Prostate gland (tissue), 2 donors: ENCODE measurements around the gene PRRT1.

Source experiments
- POLR2A ChIP-seq: fragments of 450-650 bp; IDR thresholded peaks from one replicate; pipeline ENCODE4 v1.6.1; 2016; ENCODE audit warnings: antibody characterized with exemption, mild to moderate bottlenecking
- TF ChIP-seq, protein P1 (sequence below), 4 experiments: fragments of 200-600 bp in 2 of 4; fragments of 450-650 bp in 2 of 4; sonication (generic) in 2 of 4; IDR thresholded peaks; 1 replicate in 3 of 4; 2 replicates in 1 of 4; pipeline ENCODE4 v1.5.1; 2016 to 2019; ENCODE audit warnings: antibody characterized with exemption in 4 of 4, mild to moderate bottlenecking in 2 of 4, moderate library complexity in 2 of 4

GRCh38 chr6:32181148-32181702, 29.5 kb upstream of the PRRT1 start:
- TF ChIP-seq, protein P1, sequence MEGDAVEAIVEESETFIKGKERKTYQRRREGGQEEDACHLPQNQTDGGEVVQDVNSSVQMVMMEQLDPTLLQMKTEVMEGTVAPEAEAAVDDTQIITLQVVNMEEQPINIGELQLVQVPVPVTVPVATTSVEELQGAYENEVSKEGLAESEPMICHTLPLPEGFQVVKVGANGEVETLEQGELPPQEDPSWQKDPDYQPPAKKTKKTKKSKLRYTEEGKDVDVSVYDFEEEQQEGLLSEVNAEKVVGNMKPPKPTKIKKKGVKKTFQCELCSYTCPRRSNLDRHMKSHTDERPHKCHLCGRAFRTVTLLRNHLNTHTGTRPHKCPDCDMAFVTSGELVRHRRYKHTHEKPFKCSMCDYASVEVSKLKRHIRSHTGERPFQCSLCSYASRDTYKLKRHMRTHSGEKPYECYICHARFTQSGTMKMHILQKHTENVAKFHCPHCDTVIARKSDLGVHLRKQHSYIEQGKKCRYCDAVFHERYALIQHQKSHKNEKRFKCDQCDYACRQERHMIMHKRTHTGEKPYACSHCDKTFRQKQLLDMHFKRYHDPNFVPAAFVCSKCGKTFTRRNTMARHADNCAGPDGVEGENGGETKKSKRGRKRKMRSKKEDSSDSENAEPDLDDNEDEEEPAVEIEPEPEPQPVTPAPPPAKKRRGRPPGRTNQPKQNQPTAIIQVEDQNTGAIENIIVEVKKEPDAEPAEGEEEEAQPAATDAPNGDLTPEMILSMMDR (IDR thresholded peaks at IDR 0.05) = no peak
- no peak for TF ChIP-seq POLR2A
